ENCODE data around the gene MREG.

The MREG gene

DNA sequence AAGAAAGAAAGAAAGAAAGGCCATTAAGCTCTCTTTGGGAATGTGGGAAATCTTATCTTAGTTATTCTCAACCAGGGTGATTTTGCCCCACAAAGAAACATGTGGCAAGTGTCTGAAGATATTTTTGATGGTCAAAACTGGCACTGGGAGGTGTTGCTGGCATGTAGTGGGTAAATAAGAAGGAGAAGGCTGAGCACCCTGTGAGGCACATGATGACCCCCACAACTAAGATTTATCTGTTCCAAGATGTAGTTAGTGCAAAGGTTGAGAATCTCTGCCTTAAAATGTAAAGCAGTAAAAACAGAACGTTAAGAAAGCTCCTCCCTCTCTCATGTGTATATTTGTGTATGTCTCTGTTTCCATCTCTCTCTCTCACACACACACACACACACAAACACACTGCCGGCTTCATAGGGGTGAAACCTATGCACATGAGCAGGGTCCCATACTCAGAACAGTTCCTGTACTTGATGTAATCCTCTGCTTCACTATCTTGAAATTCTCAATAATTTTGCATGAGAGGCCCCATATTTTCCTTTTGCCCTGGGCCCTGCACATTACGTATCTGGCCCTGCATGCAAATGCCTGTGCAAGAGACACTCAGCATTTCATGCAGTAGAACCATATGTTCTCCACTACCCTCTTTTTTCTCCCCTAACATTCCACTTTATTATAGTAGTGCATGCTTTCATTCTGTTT is 94.3 kb downstream of the MREG start:
- DNase-seq (ENCODE audit: low read depth), result no peak

DNA sequence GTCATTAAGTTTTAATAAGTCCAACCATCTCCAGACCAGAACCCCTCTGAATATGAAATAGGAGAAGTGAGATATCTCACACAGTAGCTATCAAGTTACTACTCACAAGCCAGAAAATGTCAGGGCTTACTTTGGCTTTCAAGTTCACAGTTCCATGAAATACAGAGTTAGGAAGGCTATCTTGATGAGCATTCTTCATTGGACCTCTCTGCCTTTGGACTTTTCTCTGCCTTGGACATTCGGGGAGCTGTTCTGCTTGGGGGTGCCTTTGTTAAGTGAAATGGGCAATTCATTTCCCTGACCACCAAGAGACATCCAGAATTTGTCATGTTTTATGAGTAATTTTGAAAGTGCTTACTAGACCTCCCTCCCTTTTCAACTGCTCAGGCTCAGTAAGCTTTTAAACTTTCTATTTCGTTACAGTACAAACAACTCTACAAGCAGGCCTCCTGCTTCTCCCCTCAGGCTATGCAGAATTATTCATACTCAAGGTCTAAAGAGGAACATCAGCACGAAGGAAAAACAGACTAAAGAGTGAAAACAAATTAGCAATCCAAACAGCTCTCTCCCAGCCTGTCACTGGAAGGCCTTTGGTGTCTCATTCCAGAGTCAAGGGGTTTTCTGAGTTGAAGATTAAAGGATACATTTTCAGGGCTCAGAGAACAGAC is 95.3 kb downstream of the MREG start:
- no peak for DNase-seq (ENCODE audit: low read depth)

- DNase-seq (ENCODE audit: low read depth), result no peak
Observed at GRCh38 chr2:215915441-215915840, 97.9 kb downstream of the MREG start.

DNA sequence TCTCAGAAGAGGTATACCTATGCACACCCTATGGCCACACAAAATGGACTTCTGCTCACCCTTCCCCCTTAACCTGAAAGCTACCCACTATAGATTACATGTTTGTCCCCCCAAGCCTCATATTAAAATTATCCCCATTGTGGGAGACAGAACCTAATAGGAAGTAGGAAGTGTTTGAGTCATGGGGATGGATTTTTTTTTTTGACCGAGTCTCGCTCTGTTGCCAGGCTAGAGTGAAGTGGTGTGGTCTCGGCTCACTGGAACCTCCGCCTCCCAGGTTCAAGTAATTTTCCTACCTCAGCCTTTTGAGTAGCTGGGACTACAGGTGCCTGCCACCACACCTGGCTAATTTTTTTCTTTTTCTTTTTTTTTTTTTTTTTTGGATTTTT is 98.6 kb downstream of the MREG start:
- no peak for DNase-seq (ENCODE audit: low read depth)

GRCh38 chr2:215914054-215914776 is 99.1 kb downstream of the MREG start:
- DNase-seq (ENCODE audit: low read depth), result no peak

- no peak for DNase-seq (ENCODE audit: low read depth)
Observed at GRCh38 chr2:215912299-215912842, 101.0 kb downstream of the MREG start.

DNA sequence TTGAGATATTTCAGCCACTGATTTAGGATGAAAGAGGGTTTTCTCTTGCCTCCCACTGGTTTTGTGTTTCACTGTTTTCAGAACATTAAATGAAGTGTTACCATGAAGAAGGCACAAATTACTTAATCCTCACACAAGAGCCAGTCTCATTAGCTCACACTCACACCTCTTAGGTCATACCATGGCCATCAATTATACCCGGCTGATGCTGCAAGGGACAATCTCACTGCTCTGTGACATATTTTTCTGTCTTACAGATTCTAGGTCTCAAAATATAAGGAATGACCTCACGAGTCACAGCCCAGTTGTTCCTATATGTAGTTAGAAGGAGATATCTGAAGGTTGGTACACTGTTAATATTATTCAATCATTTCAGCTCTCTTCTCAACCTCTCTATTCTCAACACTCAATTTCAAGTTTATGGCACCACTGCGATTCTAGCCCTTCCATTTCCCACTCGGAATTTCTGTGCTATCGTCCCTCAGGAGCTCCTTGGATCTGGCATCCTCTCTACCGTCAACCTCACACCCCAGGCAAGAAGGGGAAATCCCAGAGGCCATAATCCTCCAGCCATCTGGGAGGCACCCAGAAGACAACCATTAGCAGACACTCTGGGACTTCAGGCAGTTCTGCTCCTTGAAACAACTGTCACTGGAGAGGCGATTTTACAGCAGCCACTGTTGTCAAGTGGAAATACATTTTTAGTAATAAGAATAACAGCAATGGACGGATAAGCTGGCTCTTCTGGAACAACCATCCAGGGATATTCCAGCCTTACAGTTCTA is 101.9 kb downstream of the MREG start:
- no peak for DNase-seq (ENCODE audit: low read depth)

DNA sequence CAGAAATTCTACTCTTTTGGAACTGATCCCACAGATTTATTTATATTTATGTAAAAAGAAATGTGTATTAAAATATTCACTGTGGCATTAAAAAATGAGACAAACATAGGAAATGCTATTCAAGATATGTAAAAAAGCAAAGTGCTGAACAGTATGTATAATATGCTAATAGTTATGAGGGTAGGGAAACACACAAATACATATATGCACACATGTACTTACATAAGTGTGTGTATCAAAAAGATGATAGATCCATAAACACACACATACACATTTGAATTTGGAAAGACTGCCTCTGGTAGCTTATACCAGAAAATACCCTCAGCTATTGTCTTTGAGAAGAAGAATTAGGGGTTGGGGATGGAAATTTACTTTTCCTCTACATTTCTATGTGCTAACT is 103.2 kb downstream of the MREG start:
- no peak for DNase-seq (ENCODE audit: low read depth)

DNA sequence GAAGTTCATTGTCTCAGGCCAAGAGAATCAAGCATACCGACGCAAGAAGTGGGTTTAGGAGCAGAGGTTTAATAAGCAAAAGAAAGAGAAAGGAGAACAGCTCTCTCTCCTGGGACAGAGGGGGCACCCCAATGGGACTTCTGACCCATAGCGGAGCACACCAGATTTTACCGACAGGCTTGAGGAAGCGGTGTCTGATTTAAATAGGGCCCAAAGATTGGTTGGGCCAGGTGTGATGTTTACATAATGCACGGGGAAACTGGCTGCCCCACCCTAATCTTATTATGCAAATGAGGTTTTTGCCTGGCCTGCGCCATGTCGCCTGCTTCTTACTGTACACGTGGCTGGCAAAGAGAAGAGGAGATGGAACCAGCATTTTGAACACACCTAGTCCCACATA is 106.2 kb downstream of the MREG start:
- DNase-seq (ENCODE audit: low read depth), result no peak

DNA sequence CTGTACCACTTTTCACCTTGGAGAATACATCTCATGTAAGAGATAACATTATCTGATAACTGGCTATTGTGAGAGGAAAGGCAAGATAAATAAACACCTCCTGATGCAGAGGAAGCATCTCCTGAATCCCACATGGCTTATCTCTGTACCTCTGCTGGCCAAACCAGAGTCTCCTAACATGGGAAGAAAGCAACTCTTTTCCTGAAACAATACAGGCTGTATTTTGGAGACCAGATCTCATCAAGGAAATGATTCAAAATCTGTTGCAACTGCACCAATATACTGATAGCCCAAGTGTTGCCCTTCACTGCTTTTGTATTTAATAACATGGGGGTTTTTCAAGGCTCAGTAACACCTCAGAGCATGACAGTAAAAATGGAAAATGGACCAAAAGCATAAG is 106.9 kb downstream of the MREG start:
- no peak for DNase-seq (ENCODE audit: low read depth)

GRCh38 chr2:215905691-215906090 is 107.7 kb downstream of the MREG start:
- no peak for DNase-seq (ENCODE audit: low read depth)

DNA sequence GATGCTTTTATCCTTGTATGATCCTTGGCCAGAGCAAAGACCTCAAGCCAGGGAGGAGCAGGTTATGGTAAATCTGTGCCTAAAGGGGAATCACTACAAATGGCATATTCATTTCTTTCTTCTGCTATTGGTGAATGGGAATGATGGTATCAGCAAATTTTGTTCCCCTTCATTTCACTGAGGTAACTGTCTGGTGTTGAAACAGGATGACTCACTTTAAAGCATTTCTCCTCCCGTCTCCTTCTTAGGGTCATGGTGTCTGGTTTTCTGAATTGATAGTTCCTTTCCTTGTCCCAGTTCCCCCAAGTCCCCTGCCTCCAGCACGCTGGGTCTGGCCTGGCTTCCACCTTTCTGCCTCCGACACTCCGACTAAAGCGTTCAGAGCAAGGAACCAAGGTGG is 109.2 kb downstream of the MREG start:
- DNase-seq (ENCODE audit: low read depth), result no peak

GRCh38 chr2:215903203-215903602 is 110.1 kb downstream of the MREG start:
- DNase-seq (ENCODE audit: low read depth), result no peak

GRCh38 chr2:215901796-215902195 is 111.6 kb downstream of the MREG start:
- no peak for DNase-seq (ENCODE audit: low read depth)

- DNase-seq (ENCODE audit: low read depth), result no peak
Observed at GRCh38 chr2:215900843-215901242, 112.5 kb downstream of the MREG start.

GRCh38 chr2:215900203-215900611 is 113.1 kb downstream of the MREG start:
- no peak for DNase-seq (ENCODE audit: low read depth)

DNA sequence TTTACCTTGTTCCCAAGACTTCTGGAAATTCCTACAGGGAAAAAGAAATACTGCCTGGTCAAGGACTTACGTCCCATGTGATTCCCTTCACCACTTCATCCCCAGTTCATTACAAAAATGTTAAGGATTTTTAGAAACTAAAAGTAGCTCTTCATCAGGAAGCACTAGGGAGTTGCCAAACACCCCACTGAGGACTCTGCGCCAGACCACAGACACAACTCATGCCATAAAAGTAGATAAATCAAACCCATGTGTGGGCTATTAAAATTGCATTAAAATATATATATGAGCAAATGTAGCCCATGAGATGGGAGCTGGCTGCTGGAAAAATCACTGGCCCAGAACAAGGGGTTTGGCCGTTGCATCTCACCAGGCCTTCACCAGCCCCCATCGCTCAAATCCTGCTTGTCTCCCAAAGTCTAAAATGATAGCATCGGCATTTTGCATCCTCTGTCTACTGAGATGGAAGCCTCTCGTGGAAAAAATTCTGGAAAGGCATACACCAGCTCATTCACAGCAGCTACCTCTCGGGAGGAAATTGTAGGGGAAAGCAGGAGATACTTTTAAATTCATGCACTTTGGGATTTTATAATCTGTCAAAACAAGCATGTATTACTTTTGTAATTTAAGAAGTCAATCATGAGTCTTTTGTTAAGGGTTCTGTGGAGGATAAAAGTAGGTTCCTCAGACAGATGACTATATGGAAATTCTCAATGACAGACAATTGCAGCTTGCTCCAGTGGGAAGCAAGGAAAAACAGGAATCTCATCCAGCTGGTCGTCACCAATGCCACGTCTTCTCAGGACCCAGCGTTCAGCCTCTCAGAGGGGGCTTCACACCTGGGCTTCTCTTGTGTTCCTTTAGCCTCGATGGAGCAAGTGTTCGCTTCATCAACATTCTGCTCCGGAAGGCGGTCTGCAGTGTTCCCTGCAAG is 113.9 kb downstream of the MREG start:
- no peak for DNase-seq (ENCODE audit: low read depth)

- no peak for DNase-seq (ENCODE audit: low read depth)
Observed at GRCh38 chr2:215898363-215898762, 115.0 kb downstream of the MREG start.

- DNase-seq (ENCODE audit: low read depth), result no peak
Observed at GRCh38 chr2:215896921-215897320, 116.4 kb downstream of the MREG start.

DNA sequence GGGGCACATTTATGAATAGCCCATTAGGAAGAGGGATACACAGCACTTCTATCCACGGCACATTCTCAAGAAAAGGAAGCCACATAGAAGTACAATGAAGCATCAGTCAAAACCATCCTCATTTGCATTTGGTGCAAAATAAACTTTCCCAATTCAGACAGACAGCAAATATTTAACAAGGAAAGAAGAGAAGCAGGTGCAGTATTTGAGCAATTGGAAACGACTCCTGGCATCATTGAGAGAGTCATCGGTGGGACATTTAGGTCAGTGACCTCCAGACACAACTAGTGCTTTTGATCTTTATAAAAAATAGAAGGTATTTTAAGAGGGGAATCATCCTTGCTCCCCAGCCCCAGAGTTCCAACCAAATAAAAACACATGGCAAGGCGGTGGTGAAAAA is 118.0 kb downstream of the MREG start:
- no peak for DNase-seq (ENCODE audit: low read depth)

Measured in stimulated activated CD8-positive, alpha-beta memory T cell treated with anti-CD3 and anti-CD28 coated beads, Interleukin-15, amount 100 ng/mL, for 24 hours (primary cell).